H1 (cell line): Measurements from ENCODE around the gene DPM2. TPM values are rescaled to one million over a fixed set of nuclear protein-coding genes. Genes with fewer than 3 reads are reported as not detected.
A peak's percentile ranks its signal among the peaks of the same experiment; 100 is the strongest.

Source experiments
- CREB1 ChIP-seq: IDR thresholded peaks from 2 replicates; pipeline ENCODE4 v1.6.1; 2012; ENCODE audit warnings: inconsistent platforms
- HDAC2 ChIP-seq, 2 experiments: fragments of 300-600 bp in 1 of 2; sonication (generic) in 1 of 2; IDR thresholded peaks; 2 replicates each; pipeline ENCODE4 v1.6.1; 2011 to 2012; ENCODE audit warnings: low read depth in 2 of 2, low read length in 2 of 2, mild to moderate bottlenecking in 2 of 2, moderate library complexity in 2 of 2, borderline replicate concordance in 1 of 2, inconsistent platforms in 1 of 2
- NRF1 ChIP-seq: IDR thresholded peaks from 2 replicates; pipeline ENCODE4 v1.6.1; 2011; ENCODE audit warnings: mild to moderate bottlenecking, low read depth, low read length, improper control_type of control experiment
- RAD21 ChIP-seq, 2 experiments: IDR thresholded peaks in 1 of 2; conservative IDR thresholded peaks in 1 of 2; 2 replicates each; pipeline ENCODE4 v1.6.1; 2011; ENCODE audit warnings: low read depth in 2 of 2, low read length in 2 of 2, improper control_type of control experiment in 1 of 2, inconsistent platforms in 1 of 2, mild to moderate bottlenecking in 1 of 2, moderate library complexity in 1 of 2
- RBBP5 ChIP-seq: IDR thresholded peaks from 2 replicates; pipeline ENCODE4 v1.7.1; 2012; ENCODE audit warnings: low read depth, mild to moderate bottlenecking, inconsistent platforms, low read length, moderate library complexity, borderline replicate concordance
- RXRA ChIP-seq: IDR thresholded peaks from 2 replicates; pipeline ENCODE4 v1.6.1; 2011; ENCODE audit warnings: low read depth, mild to moderate bottlenecking, low read length, moderate library complexity; ENCODE audit not compliant: insufficient read depth
- polyA plus RNA-seq, 7 experiments: library from polyadenylated mRNA; depleted of rRNA in 3 of 7; stranded (reverse) in 5 of 7; unstranded in 2 of 7; fragments of >200 nt in 5 of 7; fragments of 200-250 nt in 2 of 7; gene quantifications; 1 replicate in 5 of 7; 2 replicates in 1 of 7; 4 replicates in 1 of 7; pipeline versions ENCODE4 v1.2.1 to v1.2.3, GENCODE V29; 2011 to 2013; ENCODE audit warnings: missing spikeins in 2 of 7, mixed read lengths in 2 of 7
- total RNA-seq: library from RNA; stranded (reverse); fragmentation: NEBNext Ultra II Directional; extraction: Animal tissue kit (Norgen Biotek cat#: 25700); gene quantifications from 2 replicates; pipeline ENCODE4 v1.2.1, GENCODE V29; 2021

The DPM2 gene
- total and polyA plus RNA-seq, 2 of the 8 experiments (the other 6 are each of a cell fraction or from before 2014, with no cell fraction given), result 45.4 to 95.4 TPM

- no peak for TF ChIP-seq HDAC2 (IDR thresholded peaks at IDR 0.05; ENCODE audit: borderline replicate concordance in 1 of 2, low read depth in 2 of 2, low read length in 2 of 2)
- no peak for TF ChIP-seq NRF1
- no peak for TF ChIP-seq RBBP5
- no peak for TF ChIP-seq RXRA
- TF ChIP-seq RAD21 (IDR thresholded peaks at IDR 0.05 in 1 of 2, conservative IDR thresholded peaks at IDR 0.05 in 1 of 2; ENCODE audit: low read depth in 2 of 2, low read length in 2 of 2), result peak; percentile 95 to 96
- TF ChIP-seq CREB1, result peak; percentile 89
These were observed 16.0 kb downstream of the DPM2 start (continued) for GRCh38 chr9:127921557-127922120.
